Chondrocyte (in vitro differentiated cells): Measurements from ENCODE around the gene INSYN2B. TPM values are rescaled to one million over a fixed set of nuclear protein-coding genes. Genes with fewer than 3 reads are reported as not detected.

Source experiments
- DNase-seq: peaks from one replicate; pipeline ENCODE4 v3.0.0; 2021; ENCODE audit warnings: mixed read lengths, low spot score
- H3K27ac Mint-ChIP-seq: one replicate; pipeline ENCODE4 v1.8.0; 2021; ENCODE audit warnings: mild to moderate bottlenecking, moderate library complexity, mixed read lengths; ENCODE audit not compliant: unreplicated experiment
- H3K27me3 Mint-ChIP-seq: 2 replicates; pipeline ENCODE4 v1.8.0; 2021; ENCODE audit warnings: low read depth, mixed read lengths
- H3K36me3 Mint-ChIP-seq: 2 replicates; pipeline ENCODE4 v1.8.0; 2021; ENCODE audit warnings: low read depth, mixed read lengths
- H3K4me1 Mint-ChIP-seq: 2 replicates; pipeline ENCODE4 v1.8.0; 2021; ENCODE audit warnings: low read depth, mild to moderate bottlenecking, mixed read lengths
- H3K4me3 Mint-ChIP-seq: one replicate; pipeline ENCODE4 v1.8.0; 2021; ENCODE audit warnings: mild to moderate bottlenecking, moderate library complexity, mixed read lengths; ENCODE audit not compliant: unreplicated experiment
- H3K9me3 Mint-ChIP-seq: 2 replicates; pipeline ENCODE4 v1.8.0; 2021; ENCODE audit warnings: low read depth, mixed read lengths
- total RNA-seq: library from RNA; stranded (reverse); gene quantifications from 3 replicates; pipeline ENCODE4 v1.2.1, GENCODE V29; 2021
- TF ChIP-seq, protein P1 (sequence below): fragments of 200-600 bp; sonication (generic); IDR thresholded peaks from 2 replicates; pipeline ENCODE4 v1.5.0; 2021; ENCODE audit warnings: antibody characterized with exemption, mild to moderate bottlenecking, moderate library complexity

INSYN2B gene
- total RNA-seq, 1 donor from 2014 or later: 0.12 TPM

DNA sequence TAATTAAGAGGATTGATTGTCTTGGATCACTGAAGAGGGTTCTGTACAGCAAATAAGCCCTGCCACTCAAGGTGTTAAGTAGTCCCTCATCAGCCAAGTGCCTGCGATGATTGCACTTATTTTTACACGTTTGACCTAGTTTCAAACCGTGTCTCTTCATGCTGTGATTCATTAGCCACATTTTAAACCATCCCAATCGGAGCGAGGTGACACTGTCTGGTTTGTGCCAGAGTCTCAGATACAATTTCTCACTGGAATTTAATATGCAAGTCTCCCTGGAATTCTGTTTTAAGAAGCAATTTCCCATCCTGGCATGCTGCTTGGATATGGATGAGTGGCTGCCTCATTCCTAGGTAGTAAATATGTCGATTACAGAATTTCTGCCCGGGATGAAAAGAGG lies 1.6 kb downstream of the INSYN2B start:
- no peak overlapping the region for H3K4me3 Mint-ChIP-seq
- no peak overlapping the region for H3K27ac Mint-ChIP-seq
- no peaks in the 10 kb centered on the region for H3K27me3 Mint-ChIP-seq
- DNase-seq: no peak
- no peaks in the 10 kb centered on the region for H3K36me3 Mint-ChIP-seq
- peaks cover 31% of the 10 kb centered on the region for H3K4me1 Mint-ChIP-seq
- H3K9me3 Mint-ChIP-seq: no peaks in the 10 kb centered on the region
- TF ChIP-seq, protein P1, sequence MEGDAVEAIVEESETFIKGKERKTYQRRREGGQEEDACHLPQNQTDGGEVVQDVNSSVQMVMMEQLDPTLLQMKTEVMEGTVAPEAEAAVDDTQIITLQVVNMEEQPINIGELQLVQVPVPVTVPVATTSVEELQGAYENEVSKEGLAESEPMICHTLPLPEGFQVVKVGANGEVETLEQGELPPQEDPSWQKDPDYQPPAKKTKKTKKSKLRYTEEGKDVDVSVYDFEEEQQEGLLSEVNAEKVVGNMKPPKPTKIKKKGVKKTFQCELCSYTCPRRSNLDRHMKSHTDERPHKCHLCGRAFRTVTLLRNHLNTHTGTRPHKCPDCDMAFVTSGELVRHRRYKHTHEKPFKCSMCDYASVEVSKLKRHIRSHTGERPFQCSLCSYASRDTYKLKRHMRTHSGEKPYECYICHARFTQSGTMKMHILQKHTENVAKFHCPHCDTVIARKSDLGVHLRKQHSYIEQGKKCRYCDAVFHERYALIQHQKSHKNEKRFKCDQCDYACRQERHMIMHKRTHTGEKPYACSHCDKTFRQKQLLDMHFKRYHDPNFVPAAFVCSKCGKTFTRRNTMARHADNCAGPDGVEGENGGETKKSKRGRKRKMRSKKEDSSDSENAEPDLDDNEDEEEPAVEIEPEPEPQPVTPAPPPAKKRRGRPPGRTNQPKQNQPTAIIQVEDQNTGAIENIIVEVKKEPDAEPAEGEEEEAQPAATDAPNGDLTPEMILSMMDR: no peak

DNA sequence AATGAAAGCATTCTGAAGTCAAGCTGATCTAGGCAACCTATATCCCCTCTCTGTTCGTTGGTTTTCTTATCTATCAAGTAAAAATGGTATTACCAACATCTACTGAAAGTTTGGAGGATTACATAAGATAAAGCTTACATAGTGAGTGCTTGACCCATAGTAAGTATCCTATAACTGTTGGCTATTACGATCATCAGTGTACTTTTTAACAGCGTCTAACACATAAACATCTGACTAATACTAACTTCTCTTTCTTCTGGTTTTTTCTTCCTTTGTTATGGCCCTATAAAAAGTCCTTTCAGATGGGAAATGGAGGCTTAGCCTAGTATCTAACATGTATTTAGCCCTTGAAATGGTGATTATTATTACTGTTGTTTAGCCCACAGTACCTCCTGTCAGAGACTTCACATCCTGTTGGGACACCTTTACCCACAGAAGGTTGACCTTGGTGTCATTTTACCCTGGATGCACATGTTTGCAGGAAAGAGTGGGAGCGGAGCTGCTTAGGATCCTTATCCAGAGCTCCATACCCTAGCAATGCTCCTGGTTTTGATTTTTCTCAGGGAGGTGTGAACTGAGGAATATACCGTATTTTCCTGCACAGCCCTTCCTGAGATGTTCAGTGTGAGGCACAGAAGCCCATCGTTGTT lies 6.0 kb downstream of the INSYN2B start:
- Mint-ChIP-seq H3K36me3 (no peaks in the 10 kb centered on the region), H3K27me3 (no peaks in the 10 kb centered on the region), H3K4me1 (peaks cover 32% of the 10 kb centered on the region), H3K9me3 (no peaks in the 10 kb centered on the region), H3K27ac (no peak overlapping the region), H3K4me3 (no peak overlapping the region)
- TF ChIP-seq, protein P1: no peak
- DNase-seq: no peak

DNA sequence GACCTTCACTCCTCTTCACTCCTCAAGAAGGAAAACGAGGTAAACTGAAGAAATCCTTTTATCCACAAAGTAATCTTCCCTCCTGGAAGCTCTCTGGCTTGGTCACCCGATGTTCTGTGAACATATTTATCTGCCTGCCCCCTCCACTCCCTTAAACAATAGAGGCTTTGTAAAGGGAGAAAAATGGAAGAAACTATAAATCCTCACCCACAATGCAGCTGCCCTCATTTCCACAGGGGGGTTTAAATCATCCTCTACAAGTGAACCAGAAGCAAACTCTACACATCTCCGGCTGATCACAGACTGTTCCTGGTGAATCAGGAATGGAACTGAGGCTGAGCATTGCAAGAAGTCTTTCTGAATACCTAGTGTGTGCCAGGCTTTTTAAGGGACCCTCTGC lies 7.2 kb downstream of the INSYN2B start:
- DNase-seq: no peak
- H3K9me3 Mint-ChIP-seq: no peaks in the 10 kb centered on the region
- H3K4me1 Mint-ChIP-seq: peaks cover 24% of the 10 kb centered on the region

DNA sequence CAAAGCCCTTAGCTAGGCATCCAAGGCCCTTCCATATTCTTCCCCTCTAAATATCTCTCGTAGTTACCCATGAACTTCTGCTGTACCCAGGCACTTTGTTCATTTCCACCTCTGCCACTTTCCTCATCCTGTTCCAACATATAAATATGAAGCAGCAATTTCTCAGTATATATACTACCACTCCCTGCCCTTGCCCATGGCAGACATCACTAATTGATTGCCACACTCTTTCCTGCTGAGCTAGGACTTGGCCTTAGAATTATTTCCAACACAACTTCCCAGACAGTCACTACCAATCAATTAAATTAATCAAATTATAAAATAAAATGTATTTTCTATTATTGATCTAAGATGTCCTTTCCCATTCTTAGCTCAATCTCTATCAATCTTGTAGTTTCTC lies 8.5 kb downstream of the INSYN2B start:
- Mint-ChIP-seq H3K4me1 (peaks cover 16% of the 10 kb centered on the region), H3K9me3 (no peaks in the 10 kb centered on the region), H3K27ac (no peak overlapping the region), H3K4me3 (no peak overlapping the region), H3K27me3 (no peaks in the 10 kb centered on the region), H3K36me3 (no peaks in the 10 kb centered on the region)
- TF ChIP-seq, protein P1: no peak
- DNase-seq: no peak

More for the DNA sequence above, 7.2 kb downstream of the INSYN2B start:
- TF ChIP-seq, protein P1: no peak
- Mint-ChIP-seq H3K4me3 (no peak overlapping the region), H3K27ac (no peak overlapping the region), H3K36me3 (no peaks in the 10 kb centered on the region), H3K27me3 (no peaks in the 10 kb centered on the region)

DNA sequence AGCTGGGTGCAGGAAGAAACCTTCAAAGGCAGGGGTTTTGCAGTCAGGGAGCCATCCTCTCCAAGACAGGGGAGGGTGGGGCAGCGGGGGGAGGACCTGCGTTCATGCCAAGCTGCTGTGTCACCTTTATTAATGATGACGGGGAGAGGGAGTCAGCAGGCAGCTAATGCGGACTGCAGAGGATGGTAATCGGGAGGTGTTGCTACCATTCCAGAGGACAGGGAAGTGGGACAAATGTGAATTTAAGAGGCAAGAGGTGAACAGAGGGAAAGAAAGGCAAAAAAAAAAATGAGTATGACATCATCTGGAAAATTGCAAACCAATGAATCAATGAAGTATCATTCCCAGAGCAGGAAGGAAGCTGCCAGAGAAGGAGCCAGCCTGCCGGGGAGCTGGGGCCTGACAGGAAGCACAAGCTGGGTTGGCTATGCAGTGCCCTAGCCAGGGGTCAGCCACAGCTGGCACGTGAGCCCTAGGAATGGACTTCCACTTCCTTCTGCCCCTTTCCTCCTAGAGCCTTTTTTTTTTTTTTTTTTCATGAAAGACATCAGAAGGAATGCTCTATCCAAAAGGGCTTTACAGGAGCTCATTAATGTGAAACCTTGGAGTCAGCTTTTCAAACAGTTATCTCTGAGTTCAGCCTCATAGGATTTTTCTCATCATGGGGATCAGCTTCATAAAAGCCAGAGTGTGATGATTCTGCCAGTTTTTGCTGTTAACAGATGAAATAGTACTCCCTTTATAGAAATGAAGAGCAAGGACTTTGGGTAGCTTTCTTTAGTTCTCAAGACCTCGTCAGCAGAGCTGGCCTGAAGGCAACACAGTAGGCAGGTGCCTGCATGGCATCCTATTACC lies 9.2 kb downstream of the INSYN2B start:
- Mint-ChIP-seq H3K36me3 (no peaks in the 10 kb centered on the region), H3K27me3 (no peaks in the 10 kb centered on the region), H3K4me1 (peaks cover 15% of the 10 kb centered on the region), H3K9me3 (no peaks in the 10 kb centered on the region), H3K4me3 (no peak overlapping the region), H3K27ac (peak overlapping the region; percentile 50)
- TF ChIP-seq, protein P1: no peak
- no peak for DNase-seq
